SK-N-MC (cell line): Measurements from ENCODE around the gene MAN1B1.

Source experiments
- DNase-seq: peaks from one replicate; pipeline ENCODE4 v3.0.0-alpha.2; 2011; ENCODE audit warnings: low read depth, low spot score
- H3K27ac ChIP-seq: fragments of 200-600 bp; sonication (generic); 2 replicates; pipeline ENCODE4 v1.5.1; 2016; ENCODE audit warnings: mixed run types
- H3K36me3 ChIP-seq: fragments of 200-600 bp; sonication (generic); 2 replicates; pipeline ENCODE4 v1.6.1; 2017; ENCODE audit warnings: antibody characterized with exemption, low read length, mixed read lengths; ENCODE audit not compliant: insufficient read depth
- H3K4me3 ChIP-seq: fragments of 200-600 bp; sonication (generic); 2 replicates; pipeline ENCODE4 v1.5.1; 2016
- H3K9ac ChIP-seq: fragments of 200-600 bp; sonication (generic); 2 replicates; pipeline ENCODE4 v1.8.0; 2017; ENCODE audit warnings: mixed run types, mixed read lengths; ENCODE audit not compliant: insufficient read length
- H3K9me3 ChIP-seq: fragments of 200-600 bp; sonication (generic); 2 replicates; pipeline ENCODE4 v1.6.1; 2017; ENCODE audit warnings: low read depth, mild to moderate bottlenecking, antibody characterized with exemption, low read length, moderate library complexity, mixed read lengths
- EZH2 ChIP-seq: fragments of 200-600 bp; sonication (generic); IDR thresholded peaks from one replicate; pipeline ENCODE4 v1.6.1; 2017; ENCODE audit warnings: antibody characterized with exemption
- FOXP2 ChIP-seq: optimal IDR thresholded peaks from 2 replicates; pipeline ENCODE3; 2011; ENCODE audit warnings: mild to moderate bottlenecking, moderate library complexity; ENCODE audit not compliant: insufficient read depth; ENCODE audit errors: extremely low read length, control extremely low read depth
- POLR2AphosphoS5 ChIP-seq: IDR thresholded peaks from 2 replicates; pipeline ENCODE4 v1.6.1; 2012; ENCODE audit warnings: mild to moderate bottlenecking, low read depth, low read length, borderline replicate concordance

The MAN1B1 gene

DNA sequence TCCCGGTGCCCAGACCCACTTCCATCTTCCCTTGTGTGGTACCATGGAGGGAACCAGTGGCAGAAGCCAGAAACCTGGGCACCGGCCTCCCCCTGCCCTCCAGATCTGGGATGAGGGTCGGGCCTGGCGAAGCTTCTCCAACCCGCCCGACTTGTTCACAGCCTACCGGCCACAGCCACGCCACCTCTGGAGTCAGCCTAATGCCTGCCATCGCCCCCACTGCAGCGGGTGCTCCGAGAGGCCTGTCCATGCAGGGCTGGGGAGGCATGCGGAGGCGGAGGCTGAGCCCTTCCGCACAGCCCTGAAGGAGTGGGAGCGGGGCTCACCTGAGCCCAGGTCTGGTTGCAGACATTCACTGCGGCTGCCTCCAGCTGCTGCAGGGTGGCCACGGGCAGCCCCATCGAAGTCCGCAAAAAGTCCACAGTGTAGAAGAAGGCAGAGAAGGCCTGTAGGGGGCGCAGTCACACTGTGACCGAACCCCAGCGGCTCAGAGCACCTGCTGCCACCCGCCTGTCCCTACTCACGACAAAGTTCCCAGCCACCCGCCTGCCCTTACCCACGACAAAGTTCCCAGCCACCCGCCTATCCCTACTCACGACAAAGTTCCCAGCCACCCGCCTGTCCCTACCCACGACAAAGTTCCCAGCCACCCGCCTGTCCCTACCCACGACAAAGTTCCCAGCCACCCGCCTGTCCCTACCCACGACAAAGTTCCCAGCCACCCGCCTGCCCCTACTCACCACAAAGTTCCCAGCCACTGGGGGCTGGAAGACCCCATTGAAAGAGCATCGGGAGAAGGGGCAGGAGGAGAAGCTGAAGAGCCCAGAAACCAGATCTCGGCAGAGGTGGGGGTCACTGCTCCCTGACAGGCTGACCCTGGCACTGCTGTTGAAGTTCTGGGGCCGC is 37.0 kb upstream of the MAN1B1 start:
- no peak for DNase-seq
- TF ChIP-seq FOXP2 (no peak), EZH2 (no peak), POLR2AphosphoS5 (no peak)

GRCh38 chr9:137050570-137050969 is 36.2 kb upstream of the MAN1B1 start:
- H3K27ac ChIP-seq: no peak overlapping the region
- H3K4me3 ChIP-seq: no peak overlapping the region
- H3K9ac ChIP-seq: no peak overlapping the region
- H3K36me3 ChIP-seq: no peaks in the 10 kb centered on the region
- no peak for TF ChIP-seq FOXP2
- TF ChIP-seq POLR2AphosphoS5: no peak
- TF ChIP-seq EZH2: no peak
- no peaks in the 10 kb centered on the region for H3K9me3 ChIP-seq
- no peak for DNase-seq

More for the DNA sequence above, 37.0 kb upstream of the MAN1B1 start:
- Histone ChIP-seq H3K9me3 (no peaks in the 10 kb centered on the region), H3K4me3 (no peak overlapping the region), H3K27ac (no peak overlapping the region), H3K9ac (no peak overlapping the region), H3K36me3 (no peaks in the 10 kb centered on the region)

DNA sequence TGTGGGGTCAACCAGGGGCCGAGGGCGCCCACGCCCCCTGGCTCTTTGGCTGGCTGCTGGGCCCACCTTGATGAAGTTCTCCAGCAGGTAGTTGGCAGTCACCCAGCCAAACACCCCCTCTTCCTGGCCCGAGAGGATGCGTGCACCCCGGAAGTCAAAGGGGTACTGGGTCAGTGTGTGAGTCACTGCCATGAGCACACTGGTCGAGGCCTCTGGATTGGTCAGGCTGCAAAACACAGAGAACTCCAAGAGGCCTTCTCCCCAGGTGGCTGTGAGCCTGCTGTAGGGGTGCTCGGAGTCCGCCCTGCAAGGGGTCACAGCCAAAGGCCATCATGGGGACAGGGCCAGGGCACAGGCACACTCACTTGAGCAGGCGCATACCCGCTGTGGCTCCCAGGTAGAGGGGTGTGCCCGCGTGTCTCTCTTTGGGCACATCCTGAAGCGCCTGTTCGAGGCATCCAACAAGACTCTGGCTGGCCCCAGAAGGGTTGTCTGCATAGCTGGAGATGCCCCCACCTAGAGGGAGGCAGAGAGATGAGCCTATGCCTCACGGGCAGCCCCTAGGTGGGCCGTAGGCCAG is 35.5 kb upstream of the MAN1B1 start:
- no peak for DNase-seq
- Histone ChIP-seq H3K4me3 (no peak overlapping the region), H3K9me3 (no peaks in the 10 kb centered on the region), H3K9ac (no peak overlapping the region), H3K36me3 (no peaks in the 10 kb centered on the region), H3K27ac (no peak overlapping the region)
- TF ChIP-seq FOXP2 (no peak), POLR2AphosphoS5 (no peak), EZH2 (no peak)

GRCh38 chr9:137052293-137052692 is 34.5 kb upstream of the MAN1B1 start:
- no peak overlapping the region for H3K4me3 ChIP-seq
- no peak for DNase-seq
- H3K27ac ChIP-seq: no peak overlapping the region
- no peaks in the 10 kb centered on the region for H3K9me3 ChIP-seq
- H3K36me3 ChIP-seq: no peaks in the 10 kb centered on the region
- no peak for TF ChIP-seq POLR2AphosphoS5
- TF ChIP-seq FOXP2: no peak
- no peak overlapping the region for H3K9ac ChIP-seq

- DNase-seq: no peak
- H3K9ac ChIP-seq: no peak overlapping the region
- peak overlapping the region; percentile 63 for H3K4me3 ChIP-seq
- no peaks in the 10 kb centered on the region for H3K36me3 ChIP-seq
- no peaks in the 10 kb centered on the region for H3K9me3 ChIP-seq
- TF ChIP-seq POLR2AphosphoS5 (no peak), EZH2 (no peak), FOXP2 (no peak)
- H3K27ac ChIP-seq: no peak overlapping the region
Measured at GRCh38 chr9:137052998-137053943, 33.5 kb upstream of the MAN1B1 start.

DNA sequence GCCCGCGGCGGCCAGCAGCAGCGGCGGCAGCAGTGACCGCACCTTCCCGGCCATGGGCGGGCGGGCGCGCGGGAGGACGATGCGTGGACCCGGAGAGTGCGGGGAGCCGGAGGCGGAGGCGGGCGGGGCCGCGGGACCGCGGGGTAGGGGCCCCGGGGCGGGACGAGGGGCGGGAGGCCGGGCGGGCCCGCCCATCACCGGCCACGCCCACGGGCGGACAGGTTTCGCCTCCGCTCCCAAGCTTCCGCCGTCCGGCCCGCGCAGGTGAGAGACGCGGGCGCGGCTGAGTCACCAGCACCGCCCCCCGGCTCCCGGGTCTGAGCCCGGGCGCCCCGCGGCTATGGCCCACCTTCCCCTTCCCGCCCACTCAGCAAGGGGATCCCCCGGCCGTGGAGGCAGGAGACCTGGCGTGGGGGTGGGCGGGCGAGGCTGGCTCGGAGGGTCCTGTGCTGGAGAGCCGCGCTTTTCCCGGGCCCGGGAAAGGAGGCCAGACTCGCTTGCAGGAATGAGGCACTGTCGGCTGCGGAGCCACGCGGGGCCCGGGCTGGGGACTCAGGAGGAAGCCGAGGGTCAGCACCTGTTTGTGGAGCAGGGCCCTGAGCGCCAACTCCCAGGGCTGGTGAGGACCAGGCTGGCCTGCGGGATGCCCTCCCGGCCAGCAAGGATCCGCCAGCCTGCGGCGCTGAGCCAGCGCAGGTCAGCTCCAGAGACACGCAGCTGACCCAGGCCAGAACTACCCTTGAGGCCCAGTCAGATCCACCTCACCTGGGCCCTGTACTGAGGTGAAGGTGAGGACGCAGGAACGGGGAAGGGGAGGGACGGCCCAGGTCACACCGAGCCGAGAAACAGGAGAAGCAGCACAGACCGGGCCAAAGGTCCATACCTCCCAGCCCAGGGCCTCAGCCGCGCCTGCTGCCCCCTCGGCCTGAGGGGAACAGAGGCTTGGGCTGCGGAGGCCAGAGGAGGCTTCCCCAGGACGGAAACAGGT is 32.5 kb upstream of the MAN1B1 start, which contains the start of gene ENTPD2:
Gene ENTPD2, minus strand, starts transcription at position 118 of the 988 bp plus-strand sequence. Its CDS starts 64 bp downstream, at position 54.
- no peaks in the 10 kb centered on the region for H3K9me3 ChIP-seq
- H3K27ac ChIP-seq: no peak within 1 kb of the TSS
- H3K36me3 ChIP-seq: no peaks in the 10 kb centered on the region
- H3K9ac ChIP-seq: no peak within 1 kb of the TSS
- no peak for TF ChIP-seq POLR2AphosphoS5
- TF ChIP-seq FOXP2: no peak
- no peak for TF ChIP-seq EZH2
- H3K4me3 ChIP-seq: peak within 1 kb of the TSS; percentile 63
- DNase-seq: no peak

- H3K27ac ChIP-seq: no peak overlapping the region
- H3K9me3 ChIP-seq: no peaks in the 10 kb centered on the region
- no peak for TF ChIP-seq EZH2
- no peak for TF ChIP-seq FOXP2
- no peak for TF ChIP-seq POLR2AphosphoS5
- no peak overlapping the region for H3K9ac ChIP-seq
- DNase-seq: no peak
- no peak overlapping the region for H3K4me3 ChIP-seq
- no peaks in the 10 kb centered on the region for H3K36me3 ChIP-seq
Measured at GRCh38 chr9:137054932-137055384, 31.8 kb upstream of the MAN1B1 start.
